GM18861 (cell line): ENCODE results near the gene ESPL1.
A peak's percentile ranks its signal among the peaks of the same experiment; 100 is the strongest.

Experiments
- ATAC-seq: cut with Tn5 transposase; IDR thresholded peaks from one replicate; pipeline ENCODE4 v1.9.1; 2021; ENCODE audit not compliant: unreplicated experiment

ESPL1 gene

DNA sequence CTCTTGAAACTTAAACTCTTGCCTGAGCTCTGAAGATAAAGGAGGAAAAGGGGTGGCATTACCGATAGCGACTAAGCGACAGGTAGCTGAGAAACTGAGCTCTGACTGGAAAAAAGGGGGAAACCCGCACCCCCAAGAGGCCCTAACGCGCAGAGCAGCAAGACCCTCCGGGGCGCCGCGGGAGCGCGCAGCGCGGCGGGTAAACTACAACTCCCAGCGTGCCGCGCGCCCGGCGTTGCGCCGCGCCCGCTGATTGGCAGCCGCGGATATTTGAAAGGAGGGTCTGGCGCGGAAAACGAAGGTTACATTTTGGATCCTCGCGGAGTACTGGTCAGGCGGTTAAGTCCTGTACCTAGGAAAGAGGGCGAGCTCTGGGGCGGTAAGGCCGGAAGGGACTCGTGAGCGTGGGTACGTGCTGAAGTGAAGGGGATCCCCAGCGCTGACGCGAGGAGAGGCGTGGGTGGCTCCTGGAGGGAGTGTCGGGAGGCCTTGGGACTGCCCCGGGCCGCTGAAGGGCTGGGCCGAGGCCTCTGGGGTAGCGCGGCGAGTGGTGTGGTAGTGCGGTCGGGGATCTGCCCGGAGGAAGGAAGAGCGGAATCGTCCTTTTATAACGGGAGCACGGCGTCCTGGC lies at the start of gene ESPL1:
Gene ESPL1, plus strand, starts transcription at position 301 of the 631 bp plus-strand sequence. CDS start 468 bp downstream, outside the sequence.
- ATAC-seq = peak; percentile 86

DNA sequence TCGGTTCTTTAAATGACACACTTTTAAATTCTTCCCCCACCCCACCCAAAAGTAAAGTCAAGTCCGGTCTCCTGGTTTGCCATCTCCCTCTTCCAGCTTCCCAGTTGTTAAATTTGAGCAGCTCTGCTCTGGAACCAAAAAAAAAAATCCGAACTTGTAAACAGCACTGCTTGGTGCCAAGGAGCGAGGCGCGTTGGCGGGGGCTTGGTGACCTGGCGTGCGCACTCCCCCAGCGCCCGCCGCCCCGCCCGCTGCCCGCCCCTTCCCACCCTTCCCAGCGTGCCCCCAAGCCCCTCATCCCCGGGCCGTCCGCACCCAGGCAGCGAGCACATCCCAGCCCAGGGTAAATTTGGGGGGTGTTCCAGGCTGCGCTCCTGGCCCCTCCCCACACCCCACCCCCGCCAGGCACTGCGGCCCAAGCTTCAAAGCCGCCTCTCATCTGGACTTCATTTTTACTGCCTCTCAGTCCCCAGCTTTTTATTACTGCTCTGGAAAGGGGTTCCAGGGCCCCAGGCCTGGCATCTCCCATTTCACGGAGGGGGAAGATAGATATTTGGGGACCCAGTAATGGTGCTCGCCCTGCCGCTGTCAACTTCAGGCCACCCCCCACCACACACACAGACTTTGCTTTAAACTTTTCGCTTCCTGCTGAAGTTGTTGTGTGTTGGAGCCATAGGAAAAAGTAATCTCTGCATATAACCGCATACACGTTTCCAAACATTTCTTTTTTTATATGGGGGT lies 49.4 kb upstream of the ESPL1 start:
- ATAC-seq = no peak

DNA sequence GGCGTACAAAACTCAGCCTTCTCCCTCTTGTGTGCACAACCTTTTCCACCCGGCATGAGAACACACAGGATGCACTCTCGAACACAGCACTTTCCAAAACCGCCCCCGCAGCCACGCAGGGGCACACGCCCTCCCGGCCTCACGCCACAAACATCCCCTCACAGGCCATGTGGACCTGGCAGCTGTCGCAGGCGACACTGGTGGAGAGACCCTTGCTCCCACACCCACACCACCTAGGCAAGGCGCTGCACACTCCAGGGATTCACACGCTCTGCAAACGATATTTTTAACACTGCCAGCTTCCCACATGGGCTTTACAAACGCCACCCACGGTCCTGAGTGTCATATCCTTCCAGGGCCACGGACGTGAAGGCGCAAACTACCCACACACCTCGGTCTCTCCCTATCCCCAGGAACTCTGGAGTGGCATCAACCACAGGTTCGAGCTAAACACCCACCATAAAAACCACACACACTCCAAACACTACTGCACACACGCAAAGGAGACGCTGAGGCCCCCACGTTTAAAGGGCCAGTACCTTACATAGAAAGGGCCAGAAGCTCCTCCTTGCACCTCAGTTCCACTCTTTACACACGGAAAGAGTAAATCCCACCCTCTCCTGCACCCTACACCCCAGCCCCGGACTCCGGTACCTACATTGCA lies 48.7 kb upstream of the ESPL1 start:
- ATAC-seq = no peak

DNA sequence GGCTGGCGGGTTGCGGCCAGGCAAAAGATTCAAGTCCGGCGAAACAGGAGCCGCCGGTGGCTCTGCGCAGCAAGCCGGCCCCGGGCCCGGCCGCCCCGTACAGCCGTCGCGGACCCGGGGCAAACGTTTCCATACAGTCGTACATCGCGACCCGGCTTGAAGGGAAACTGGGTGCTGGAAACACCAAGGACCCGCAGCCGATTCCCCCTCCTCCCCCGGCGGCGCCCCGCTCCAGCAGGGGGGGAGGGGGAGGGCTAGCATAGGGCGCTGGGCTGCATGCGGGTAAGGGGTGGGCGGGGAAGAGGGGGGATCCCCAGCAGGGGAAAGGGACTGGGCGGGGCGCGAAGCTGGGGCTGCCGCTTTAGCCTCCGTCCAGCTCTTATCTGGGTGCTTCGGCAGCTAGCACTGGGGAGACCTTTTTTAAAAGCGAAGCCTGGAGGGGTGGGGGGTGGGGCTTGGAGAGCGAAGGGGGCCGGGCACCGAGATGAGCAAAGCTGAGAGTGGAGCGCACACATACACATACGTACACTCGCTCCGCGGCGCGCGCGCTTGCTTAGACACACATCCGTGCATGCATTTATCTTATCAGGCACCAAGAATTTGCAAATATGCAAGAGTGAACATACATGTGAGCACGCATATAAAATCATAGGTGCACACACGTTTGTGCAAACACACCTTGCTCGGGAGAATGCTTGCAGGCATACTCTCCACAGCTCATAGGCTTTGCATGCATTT lies 48.0 kb upstream of the ESPL1 start:
- ATAC-seq = peak; percentile 21

GRCh38 chr12:53220694-53221202 lies 47.4 kb upstream of the ESPL1 start:
- peak; percentile 39 for ATAC-seq

DNA sequence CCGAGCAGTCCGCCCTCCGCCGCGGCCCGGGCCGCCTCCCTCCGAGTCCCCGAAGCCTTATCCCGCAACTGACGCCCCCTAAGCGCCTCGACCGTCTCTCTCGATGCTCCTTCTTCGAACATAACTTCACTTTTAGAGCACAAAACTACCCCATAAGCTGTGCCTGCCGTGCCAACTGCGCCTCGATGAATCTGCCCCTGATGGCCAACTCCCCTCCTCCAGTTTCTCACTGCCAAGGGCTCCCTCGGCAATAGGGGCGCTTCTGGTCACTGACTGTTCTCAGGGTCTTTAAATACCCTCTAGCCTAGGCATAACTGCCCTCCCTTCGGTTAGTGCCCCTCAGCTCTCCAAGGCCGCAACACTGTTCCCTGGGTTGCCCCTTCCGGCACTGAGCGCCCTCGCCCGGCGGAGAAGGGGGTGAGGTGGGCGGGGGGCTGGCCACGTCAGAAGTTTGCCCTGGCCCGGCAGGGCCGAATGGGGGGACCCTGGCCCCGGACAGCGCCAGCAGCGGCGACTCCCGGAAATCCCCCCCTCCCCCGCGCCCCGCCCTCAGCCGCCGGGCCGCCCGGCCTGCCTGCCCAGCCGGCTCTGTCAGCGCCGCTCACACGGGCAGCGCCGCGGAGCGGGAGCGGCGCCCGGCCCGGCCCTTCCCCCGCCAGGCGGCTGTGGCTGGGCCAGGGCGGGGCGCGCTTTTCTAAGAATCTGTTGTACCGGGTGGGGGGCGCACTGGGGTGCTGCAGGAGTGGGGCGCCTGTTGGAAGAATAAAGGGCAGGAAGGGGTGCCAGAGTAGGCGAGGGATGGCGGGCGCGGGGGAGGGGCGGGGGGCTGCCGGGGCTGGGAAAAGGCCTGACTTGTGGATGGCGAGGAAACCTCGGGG lies 46.7 kb upstream of the ESPL1 start:
- ATAC-seq = no peak

GRCh38 chr12:53222170-53222721 lies 45.9 kb upstream of the ESPL1 start:
- no peak for ATAC-seq

DNA sequence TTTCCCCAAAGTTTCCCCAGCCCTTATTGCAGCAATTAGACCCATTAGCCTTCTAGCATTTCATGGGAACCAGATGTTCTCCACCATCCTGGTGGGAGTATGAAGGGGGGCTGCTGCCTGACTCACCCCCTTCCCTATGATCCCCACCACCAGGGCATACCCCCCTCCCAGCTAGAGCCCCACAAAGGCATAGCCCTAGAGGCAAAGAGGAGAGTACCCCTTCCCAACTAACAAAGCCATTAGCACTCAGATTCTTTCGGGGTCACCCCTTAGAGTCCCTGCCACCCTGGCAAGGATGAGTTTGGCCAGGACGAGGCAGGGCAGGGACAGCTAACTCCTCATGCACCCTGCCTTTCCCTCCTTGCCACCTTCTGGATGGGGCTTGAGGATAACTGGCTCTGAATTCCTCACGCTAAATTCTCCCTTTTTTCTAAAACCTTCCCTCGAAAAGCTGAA lies 45.3 kb upstream of the ESPL1 start:
- ATAC-seq = no peak

DNA sequence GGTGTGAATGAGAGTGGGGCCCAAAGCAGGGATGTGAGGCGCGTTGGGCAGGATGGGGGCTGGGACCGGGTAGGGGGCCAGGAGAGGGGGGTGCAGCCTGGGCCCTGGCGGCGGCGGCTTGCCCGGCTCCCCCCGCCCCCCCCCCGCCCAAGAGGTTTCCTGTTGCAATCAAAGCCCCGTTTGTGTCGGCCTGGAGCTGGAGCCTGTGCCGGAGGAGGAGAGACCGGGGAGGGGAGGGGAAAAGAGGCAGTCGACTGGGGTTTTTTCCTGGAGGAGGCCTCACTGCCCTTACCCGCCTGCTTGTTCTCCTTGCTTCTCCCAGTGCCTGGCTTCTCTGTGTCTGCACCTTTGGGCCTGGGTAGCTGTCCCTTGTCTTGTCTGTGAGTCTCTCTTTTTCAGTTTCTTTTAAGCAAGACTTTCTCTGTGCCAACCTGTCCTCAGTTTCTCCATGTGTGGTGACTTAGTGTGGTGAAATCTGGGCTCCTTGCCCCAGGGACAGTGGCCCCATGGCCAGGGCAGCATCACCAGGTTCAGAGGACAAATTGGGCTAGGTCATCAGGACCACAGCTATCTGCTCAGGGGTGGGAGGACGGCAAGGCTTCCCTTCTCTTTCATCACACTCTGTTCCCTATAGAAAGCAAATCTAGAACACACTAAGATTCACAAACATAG lies 44.6 kb upstream of the ESPL1 start:
- no peak for ATAC-seq

GRCh38 chr12:53224061-53224896 lies 43.8 kb upstream of the ESPL1 start:
- no peak for ATAC-seq

DNA sequence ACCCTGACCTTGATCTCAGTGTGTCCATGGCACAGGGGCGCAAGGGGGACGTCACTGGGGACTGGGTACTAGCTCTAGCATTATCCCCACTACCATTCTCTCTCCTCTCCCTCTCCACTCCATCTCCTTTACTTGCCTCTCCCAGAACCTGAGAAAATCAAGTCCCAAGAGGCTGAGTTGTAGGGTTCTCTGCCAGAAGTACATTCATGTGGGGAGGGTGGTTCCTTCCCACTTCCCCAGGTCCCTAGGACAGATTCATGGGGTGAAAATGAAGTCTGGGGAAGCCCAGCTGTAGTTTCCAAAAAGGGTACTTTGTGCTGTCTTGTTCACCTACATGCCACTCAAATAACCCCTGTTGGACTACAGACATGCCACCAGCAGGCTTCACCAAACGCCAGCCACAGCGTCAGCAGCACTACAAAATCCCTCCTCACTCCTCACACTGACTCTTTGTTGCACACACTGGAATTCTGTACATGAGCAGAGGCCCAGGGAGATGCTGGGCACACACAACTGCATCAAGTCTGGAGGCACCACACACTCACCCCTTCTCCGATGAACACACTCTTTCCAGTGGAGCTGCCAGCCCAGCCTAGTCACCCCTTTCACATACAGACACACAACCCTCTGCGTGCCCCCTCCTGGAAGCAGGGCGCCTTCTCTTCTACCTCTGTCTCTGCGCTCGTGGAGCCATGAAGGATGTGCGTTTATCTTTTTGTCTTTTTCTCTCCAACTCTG lies 43.0 kb upstream of the ESPL1 start:
- ATAC-seq = no peak

- no peak for ATAC-seq
Measured at GRCh38 chr12:53225635-53226424, 42.3 kb upstream of the ESPL1 start.

DNA sequence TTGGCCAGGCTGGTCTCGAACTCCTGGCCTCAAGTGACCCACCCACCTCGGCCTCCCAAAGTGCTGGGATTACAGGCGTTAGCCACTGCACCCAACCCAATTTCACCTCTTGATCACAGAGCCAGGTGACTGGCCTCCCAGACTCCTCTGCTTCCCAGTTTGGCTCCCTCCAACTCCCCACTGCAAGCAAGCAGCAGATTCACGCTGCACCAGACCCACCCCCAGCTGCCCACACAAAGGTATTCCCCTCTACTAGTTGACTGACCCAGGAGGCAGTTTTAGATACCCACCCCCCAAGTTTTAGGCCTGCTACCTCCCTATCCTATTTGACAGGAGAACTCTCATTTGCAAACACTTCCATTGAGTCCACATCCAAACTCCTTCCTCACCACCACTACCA lies 41.3 kb upstream of the ESPL1 start:
- no peak for ATAC-seq

DNA sequence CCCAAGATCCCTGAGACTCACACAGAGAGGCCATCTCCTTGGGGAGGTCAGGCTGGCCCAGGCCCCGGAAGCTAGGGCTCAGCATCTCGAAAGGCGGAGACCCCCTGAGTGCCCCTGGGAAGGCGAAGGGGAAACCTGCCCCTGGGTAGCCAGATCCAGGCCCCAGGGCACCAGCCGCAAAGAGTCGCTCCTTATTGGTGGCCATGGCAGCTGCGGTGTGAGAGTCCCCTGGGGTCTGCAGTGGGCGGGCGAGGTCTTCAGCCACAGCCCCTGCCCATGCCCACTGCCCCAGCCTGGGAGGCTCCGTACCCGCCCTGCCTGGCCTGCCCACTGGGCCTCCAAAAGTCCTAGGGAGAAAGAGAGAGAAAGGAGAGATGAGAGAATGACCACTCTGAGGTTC lies 40.8 kb upstream of the ESPL1 start:
- no peak for ATAC-seq

GRCh38 chr12:53227836-53228235 lies 40.3 kb upstream of the ESPL1 start:
- no peak for ATAC-seq

DNA sequence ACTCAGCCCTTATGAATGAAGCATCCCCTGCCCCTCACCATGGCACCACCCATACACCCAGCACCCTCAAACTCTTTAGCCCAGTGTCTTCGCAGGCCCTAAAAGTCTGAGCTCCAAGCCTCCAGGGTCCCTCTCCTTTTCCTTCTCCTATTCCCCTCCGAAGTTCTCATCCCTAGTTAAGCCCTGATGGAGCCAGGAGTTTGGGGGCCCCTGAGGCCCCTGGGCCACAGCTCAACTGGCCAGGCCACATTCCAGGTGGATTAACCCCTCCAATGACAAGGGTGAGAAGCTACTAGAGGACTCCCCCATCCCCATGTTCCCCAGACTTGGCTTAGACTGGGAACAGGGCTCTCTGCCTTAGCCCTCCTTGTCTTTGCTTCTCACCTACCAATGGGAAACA lies 38.6 kb upstream of the ESPL1 start:
- no peak for ATAC-seq
